ENCODE measurements around the gene SLC24A1. TPM values are rescaled to one million over a fixed set of nuclear protein-coding genes. Genes with fewer than 3 reads are reported as not detected.

The SLC24A1 gene
- total RNA-seq, 1 experiment from 2014 or later = 3.0 TPM

DNA sequence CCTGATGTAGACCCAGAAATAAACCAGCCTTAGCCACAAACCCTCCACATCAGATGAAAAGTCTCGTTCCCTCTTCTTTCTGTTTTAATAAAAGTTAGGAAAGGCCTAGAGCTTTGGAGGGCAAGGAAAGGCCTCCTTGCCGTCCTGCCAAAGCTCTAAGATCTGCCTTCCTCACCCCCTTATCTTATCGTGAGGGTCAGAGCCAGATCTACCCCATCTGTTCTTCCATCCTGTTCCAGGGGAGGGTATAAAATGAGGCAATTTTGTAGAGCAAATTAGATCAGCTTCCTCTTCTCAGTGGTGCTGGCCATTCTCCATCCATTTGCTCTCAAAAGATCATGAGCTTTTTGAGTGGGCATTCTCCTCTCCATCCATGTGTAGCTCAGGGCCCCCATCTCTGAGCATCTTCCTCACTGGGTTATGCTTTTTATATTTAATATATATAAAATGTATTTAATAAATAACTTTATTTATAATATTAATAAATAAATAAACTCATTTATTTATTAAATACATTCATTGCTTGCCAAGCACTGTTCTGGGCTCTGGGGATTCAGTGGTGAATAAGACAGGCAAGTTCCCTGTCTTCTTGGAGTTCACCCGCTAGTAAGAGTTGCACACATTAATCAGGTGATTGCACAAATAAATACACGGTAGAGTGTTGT is 2.0 kb upstream of the SLC24A1 start:
- ATAC-seq = no peak
- H3K9ac ChIP-seq (ENCODE audit: low read length) = no peak overlapping the region
- no peaks in the 10 kb centered on the region for H3F3A ChIP-seq (ENCODE audit: low read length, unreplicated experiment)
- no peaks in the 10 kb centered on the region for H3K79me2 ChIP-seq (ENCODE audit: low read length)
- no peaks in the 10 kb centered on the region for H4K20me1 ChIP-seq (ENCODE audit: low read length)
- H3K27me3 ChIP-seq (ENCODE audit: low read length) = no peaks in the 10 kb centered on the region
- H3K4me1 ChIP-seq (ENCODE audit: insufficient read depth, low read length) = no peaks in the 10 kb centered on the region
- H3K9me2 ChIP-seq (replicated peaks; ENCODE audit: low read length) = no peaks in the 10 kb centered on the region
- H2AFZ ChIP-seq (ENCODE audit: low read length) = no peak overlapping the region
- H3K9me3 ChIP-seq (ENCODE audit: low read length) = no peaks in the 10 kb centered on the region
- no peak overlapping the region for H3K4me3 ChIP-seq (ENCODE audit: low read length)
- no peak overlapping the region for H3K27ac ChIP-seq (ENCODE audit: low read length)
- ChIA-PET CTCF (no interaction called here), POLR2A (ENCODE audit: unreplicated experiment) (no interaction called here)
- no peaks in the 10 kb centered on the region for H3K36me3 ChIP-seq (ENCODE audit: low read depth, low read length)
- no peak overlapping the region for H3K4me2 ChIP-seq (ENCODE audit: low read length)
- no peak for TF ChIP-seq EZH2phosphoT487 (IDR thresholded peaks at IDR 0.05; ENCODE audit: borderline replicate concordance, low read length)
- TF ChIP-seq EZH2 (IDR thresholded peaks at IDR 0.05; ENCODE audit: low read length, unreplicated experiment) = no peak
- TF ChIP-seq, protein P1, sequence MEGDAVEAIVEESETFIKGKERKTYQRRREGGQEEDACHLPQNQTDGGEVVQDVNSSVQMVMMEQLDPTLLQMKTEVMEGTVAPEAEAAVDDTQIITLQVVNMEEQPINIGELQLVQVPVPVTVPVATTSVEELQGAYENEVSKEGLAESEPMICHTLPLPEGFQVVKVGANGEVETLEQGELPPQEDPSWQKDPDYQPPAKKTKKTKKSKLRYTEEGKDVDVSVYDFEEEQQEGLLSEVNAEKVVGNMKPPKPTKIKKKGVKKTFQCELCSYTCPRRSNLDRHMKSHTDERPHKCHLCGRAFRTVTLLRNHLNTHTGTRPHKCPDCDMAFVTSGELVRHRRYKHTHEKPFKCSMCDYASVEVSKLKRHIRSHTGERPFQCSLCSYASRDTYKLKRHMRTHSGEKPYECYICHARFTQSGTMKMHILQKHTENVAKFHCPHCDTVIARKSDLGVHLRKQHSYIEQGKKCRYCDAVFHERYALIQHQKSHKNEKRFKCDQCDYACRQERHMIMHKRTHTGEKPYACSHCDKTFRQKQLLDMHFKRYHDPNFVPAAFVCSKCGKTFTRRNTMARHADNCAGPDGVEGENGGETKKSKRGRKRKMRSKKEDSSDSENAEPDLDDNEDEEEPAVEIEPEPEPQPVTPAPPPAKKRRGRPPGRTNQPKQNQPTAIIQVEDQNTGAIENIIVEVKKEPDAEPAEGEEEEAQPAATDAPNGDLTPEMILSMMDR (conservative IDR thresholded peaks at IDR 0.05; ENCODE audit: low read depth, low read length) = no peak
- DNase-seq = no peak
- intact Hi-C loops (cut with micrococcal nuclease) = no loop called here
- BruUV-seq (replicated peaks) = no TSS peak

DNA sequence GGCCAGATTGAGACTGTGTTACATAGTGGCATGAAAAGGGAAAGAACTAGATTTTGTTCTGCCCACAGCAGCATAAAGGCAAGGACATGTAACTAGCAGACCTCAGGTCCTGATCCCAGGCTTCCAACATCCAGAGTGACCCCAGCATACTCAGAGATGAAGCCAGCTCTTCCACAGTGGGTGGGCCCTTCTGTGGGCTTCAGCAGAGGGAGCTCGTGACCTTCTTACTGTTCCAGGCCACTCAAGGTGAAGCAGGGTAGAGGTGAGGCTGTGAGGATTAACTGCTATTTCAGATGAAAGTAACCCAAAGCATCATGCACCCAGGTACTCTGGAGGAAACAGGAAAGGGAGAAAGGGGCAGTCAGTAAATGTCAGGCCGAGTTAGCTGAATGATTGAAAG is 905 bp upstream of the SLC24A1 start:
- H3K9me3 ChIP-seq (ENCODE audit: low read length) = no peaks in the 10 kb centered on the region
- no peaks in the 10 kb centered on the region for H3K4me1 ChIP-seq (ENCODE audit: insufficient read depth, low read length)
- no peak for ATAC-seq
- no peak overlapping the region for H3K4me3 ChIP-seq (ENCODE audit: low read length)
- no peaks in the 10 kb centered on the region for H3F3A ChIP-seq (ENCODE audit: low read length, unreplicated experiment)
- no peaks in the 10 kb centered on the region for H3K27me3 ChIP-seq (ENCODE audit: low read length)
- no peaks in the 10 kb centered on the region for H3K79me2 ChIP-seq (ENCODE audit: low read length)
- no peak for DNase-seq
- H2AFZ ChIP-seq (ENCODE audit: low read length) = no peak overlapping the region
- no TSS peak for BruUV-seq (replicated peaks)
- no peaks in the 10 kb centered on the region for H3K9me2 ChIP-seq (replicated peaks; ENCODE audit: low read length)
- H3K4me2 ChIP-seq (ENCODE audit: low read length) = no peak overlapping the region
- no peaks in the 10 kb centered on the region for H4K20me1 ChIP-seq (ENCODE audit: low read length)
- H3K27ac ChIP-seq (ENCODE audit: low read length) = no peak overlapping the region
- POLR2A ChIA-PET (ENCODE audit: unreplicated experiment) = no interaction called here
- H3K9ac ChIP-seq (ENCODE audit: low read length) = no peak overlapping the region
- CTCF ChIA-PET = no interaction called here
- H3K36me3 ChIP-seq (ENCODE audit: low read depth, low read length) = no peaks in the 10 kb centered on the region
- intact Hi-C loops (cut with micrococcal nuclease) = no loop called here
- TF ChIP-seq EZH2phosphoT487 (IDR thresholded peaks at IDR 0.05; ENCODE audit: borderline replicate concordance, low read length) = no peak
- no peak for TF ChIP-seq EZH2 (IDR thresholded peaks at IDR 0.05; ENCODE audit: low read length, unreplicated experiment)
- TF ChIP-seq, protein P1 (conservative IDR thresholded peaks at IDR 0.05; ENCODE audit: low read depth, low read length) = no peak

DNA sequence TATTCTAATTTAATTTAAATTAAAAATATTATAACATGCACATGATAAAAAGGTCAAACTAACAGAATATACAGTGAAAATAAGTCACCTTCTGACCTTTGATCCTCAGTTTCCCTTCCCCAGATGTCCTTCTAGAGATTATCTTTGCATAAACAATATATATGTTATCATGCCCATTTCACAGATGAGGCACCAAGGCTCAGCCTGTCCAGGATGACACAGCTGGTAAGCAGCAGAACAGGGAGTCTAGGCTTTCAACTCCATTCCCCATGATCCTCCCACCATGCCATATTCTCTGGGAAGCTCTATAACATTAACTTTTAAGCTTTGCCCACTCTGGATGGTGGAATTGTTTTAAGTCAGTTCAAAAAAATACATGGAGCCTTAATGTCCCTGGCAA is 1.4 kb downstream of the SLC24A1 start:
- no peaks in the 10 kb centered on the region for H3K27me3 ChIP-seq (ENCODE audit: low read length)
- ChIA-PET CTCF (interaction anchor here (0.5 kb wide), 1 partner anchor 209 kb away, joined by 5 read pairs; no protein-coding TSS in a partner anchor), POLR2A (ENCODE audit: unreplicated experiment) (no interaction called here)
- BruUV-seq (replicated peaks) = no TSS peak
- no peaks in the 10 kb centered on the region for H3K79me2 ChIP-seq (ENCODE audit: low read length)
- intact Hi-C loops (cut with micrococcal nuclease) = no loop called here
- H3K9me3 ChIP-seq (ENCODE audit: low read length) = no peaks in the 10 kb centered on the region
- TF ChIP-seq EZH2phosphoT487 (IDR thresholded peaks at IDR 0.05; ENCODE audit: borderline replicate concordance, low read length) (no peak), EZH2 (IDR thresholded peaks at IDR 0.05; ENCODE audit: low read length, unreplicated experiment) (no peak)
- TF ChIP-seq, protein P1 (conservative IDR thresholded peaks at IDR 0.05; ENCODE audit: low read depth, low read length) = no peak
- H3K9ac ChIP-seq (ENCODE audit: low read length) = no peak overlapping the region
- no peaks in the 10 kb centered on the region for H3K36me3 ChIP-seq (ENCODE audit: low read depth, low read length)
- H4K20me1 ChIP-seq (ENCODE audit: low read length) = no peaks in the 10 kb centered on the region
- no peak for ATAC-seq
- no peak overlapping the region for H2AFZ ChIP-seq (ENCODE audit: low read length)
- no peak overlapping the region for H3K27ac ChIP-seq (ENCODE audit: low read length)
- no peak overlapping the region for H3K4me3 ChIP-seq (ENCODE audit: low read length)
- no peak overlapping the region for H3K4me2 ChIP-seq (ENCODE audit: low read length)
- no peaks in the 10 kb centered on the region for H3K9me2 ChIP-seq (replicated peaks; ENCODE audit: low read length)
- no peaks in the 10 kb centered on the region for H3K4me1 ChIP-seq (ENCODE audit: insufficient read depth, low read length)
- H3F3A ChIP-seq (ENCODE audit: low read length, unreplicated experiment) = no peaks in the 10 kb centered on the region
- DNase-seq = no peak

Measured in PC-3 (cell line).